Panc1 (cell line): ENCODE data around the gene GNL3L. TPM values are rescaled to one million over a fixed set of nuclear protein-coding genes. Genes with fewer than 3 reads are reported as not detected.

ENCODE experiments used
- ATAC-seq: fragments of 200-7000 bp; cut with Tn5 transposase; 2 replicates; pipeline ENCODE4 v1.9.1; 2020; ENCODE audit warnings: mild to moderate bottlenecking, moderate library complexity
- BruUV-seq: library from RNA; stranded (reverse); fragments of 400-500 nt; replicated peaks from 2 replicates; lab custom pipeline; 2021; lab: Mats Ljungman, UMichigan
- CTCF ChIA-PET: fragments of 300-600 bp; sonication (Branson Sonifier 250); formaldehyde crosslinking; loops from one replicate; lab custom pipeline; 2022; ENCODE audit warnings: antibody characterized with exemption; lab: Charles Lee
- POLR2A ChIA-PET: fragments of 300-600 bp; sonication (Branson Sonifier 250); formaldehyde crosslinking; loops from one replicate; lab custom pipeline; 2022; ENCODE audit warnings: antibody characterized with exemption; lab: Charles Lee
- DNase-seq: peaks from one replicate; pipeline ENCODE4 v3.0.0-alpha.2; 2010; ENCODE audit warnings: low read depth, low spot score
- H3K27ac ChIP-seq: 2 replicates; pipeline ENCODE4 v1.5.1; 2011; ENCODE audit warnings: mild to moderate bottlenecking, low read length, inconsistent platforms
- H3K27me3 ChIP-seq: fragments of 200-500 bp; sonication (Bioruptor generic); 2 replicates; pipeline ENCODE4 v1.6.0; 2014; ENCODE audit warnings: low read length, inconsistent platforms; ENCODE audit not compliant: control insufficient read depth, insufficient read depth
- H3K36me3 ChIP-seq: fragments of 200-500 bp; sonication (Bioruptor generic); 2 replicates; pipeline ENCODE4 v1.5.1; 2014; ENCODE audit warnings: inconsistent platforms, mild to moderate bottlenecking, low read length, moderate library complexity; ENCODE audit not compliant: control insufficient read depth, insufficient read depth
- H3K4me1 ChIP-seq: 2 replicates; pipeline ENCODE4 v1.5.1; 2011; ENCODE audit warnings: inconsistent platforms, mild to moderate bottlenecking, low read length, moderate library complexity; ENCODE audit not compliant: control insufficient read depth, insufficient read depth
- H3K4me3 ChIP-seq, 2 experiments: 2 replicates each; pipeline ENCODE4 v1.5.1; 2011 to 2012; ENCODE audit warnings: low read depth in 2 of 2, low read length in 2 of 2, mild to moderate bottlenecking in 2 of 2, inconsistent platforms in 1 of 2, moderate library complexity in 1 of 2
- H3K9me3 ChIP-seq: fragments of 200-500 bp; sonication (Bioruptor generic); 2 replicates; pipeline ENCODE4 v1.5.1; 2014; ENCODE audit warnings: low read depth, mild to moderate bottlenecking, inconsistent platforms, low read length, moderate library complexity; ENCODE audit not compliant: control insufficient read depth, insufficient read depth
- CTCF ChIP-seq: fragments of 450-650 bp; IDR thresholded peaks from 2 replicates; pipeline ENCODE4 v1.5.1; 2017; ENCODE audit warnings: mild to moderate bottlenecking
- POLR2AphosphoS5 ChIP-seq: IDR thresholded peaks from 2 replicates; pipeline ENCODE4 v1.6.1; 2012; ENCODE audit warnings: mild to moderate bottlenecking, low read depth, low read length, moderate library complexity
- REST ChIP-seq, 2 experiments: IDR thresholded peaks; 2 replicates each; pipeline ENCODE4 v1.6.1; 2011 to 2012; ENCODE audit warnings: low read depth in 2 of 2, control low read depth in 1 of 2, low read length in 1 of 2, mild to moderate bottlenecking in 1 of 2, moderate library complexity in 1 of 2; ENCODE audit not compliant: insufficient read depth in 1 of 2
- SIN3A ChIP-seq: IDR thresholded peaks from 2 replicates; pipeline ENCODE4 v1.6.1; 2012; ENCODE audit warnings: low read depth, mild to moderate bottlenecking, low read length, moderate library complexity, borderline replicate concordance; ENCODE audit not compliant: insufficient read depth
- TCF7L2 ChIP-seq: IDR thresholded peaks from 2 replicates; pipeline ENCODE4 v1.6.1; 2011; ENCODE audit warnings: mild to moderate bottlenecking, low read depth, low read length, inconsistent platforms
- in situ Hi-C: cut with HindIII; loops from 2 replicates; pipeline ENCODE4 v1.10.0; 2016; ENCODE audit warnings: low sequenced_read_pairs, low pct_unique_long_range_greater_than_20kb
- intact Hi-C: fragments of 100-400 bp; cut with micrococcal nuclease; formaldehyde crosslinking; loops from one replicate; pipeline ENCODE4 v1.10.0; 2022; ENCODE audit not compliant: unreplicated experiment
- total RNA-seq: library from RNA; stranded (reverse); gene quantifications from one replicate; pipeline ENCODE4 v1.2.1, GENCODE V29; 2021; ENCODE audit not compliant: unreplicated experiment

GNL3L gene
- total RNA-seq, 1 experiment from 2014 or later, result 62.5 TPM

DNA sequence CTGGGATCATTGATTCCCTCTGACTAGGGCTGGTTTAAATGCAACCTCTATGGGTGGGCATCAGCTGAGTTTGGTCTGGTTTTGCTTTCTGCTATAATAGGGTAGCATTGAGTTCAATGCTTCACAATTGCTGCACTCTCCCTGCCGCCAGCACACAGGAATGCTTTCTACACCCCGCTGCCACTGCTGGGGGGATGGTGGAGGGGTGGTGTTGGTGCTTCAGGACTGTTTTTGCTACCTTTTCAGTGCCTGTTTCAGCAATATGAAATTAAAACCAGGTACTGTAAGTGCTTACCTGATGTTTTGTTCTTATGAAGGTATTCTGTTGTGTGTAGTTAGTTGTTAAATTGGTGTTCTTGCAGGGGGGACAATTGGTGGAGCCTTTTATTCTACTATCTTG is 67.7 kb downstream of the GNL3L start:
- BruUV-seq, result no TSS peak
- ChIA-PET POLR2A (no interaction called here), CTCF (no interaction called here)
- no peaks in the 10 kb centered on the region for H3K36me3 ChIP-seq
- ATAC-seq (no peak), DNase-seq (no peak)
- no peak overlapping the region for H3K4me3 ChIP-seq
- intact Hi-C loops, result no loop called here
- TF ChIP-seq SIN3A, result no peak
- no peak for TF ChIP-seq REST (IDR thresholded peaks at IDR 0.05; ENCODE audit: insufficient read depth in 1 of 2, low read depth in 2 of 2, low read length in 1 of 2)
- TF ChIP-seq TCF7L2, result no peak
- TF ChIP-seq CTCF, result no peak
- TF ChIP-seq POLR2AphosphoS5, result no peak
- H3K4me1 ChIP-seq, result no peaks in the 10 kb centered on the region
- in situ Hi-C loops, result no loop called here
- no peaks in the 10 kb centered on the region for H3K9me3 ChIP-seq
- no peak overlapping the region for H3K27ac ChIP-seq
- H3K27me3 ChIP-seq, result no peaks in the 10 kb centered on the region

DNA sequence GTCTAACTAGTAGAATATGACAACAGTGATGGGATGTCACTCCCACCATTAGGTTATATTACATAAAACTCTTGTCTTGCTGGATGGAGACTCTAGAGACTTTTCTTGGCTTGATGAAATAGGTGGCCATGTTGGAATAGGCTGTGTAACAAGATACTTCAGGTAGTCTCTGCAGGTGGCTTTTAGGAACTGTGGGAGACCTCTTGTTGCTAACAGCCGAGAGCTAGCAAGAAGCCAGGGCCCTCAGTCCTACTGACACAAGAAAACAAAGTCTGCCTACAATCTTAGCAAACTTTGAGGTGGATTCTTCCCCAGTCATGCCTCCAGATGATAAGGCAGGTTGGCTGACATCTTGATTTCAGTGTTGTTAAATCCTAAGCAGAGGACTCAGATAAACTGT is 72.5 kb downstream of the GNL3L start:
- Histone ChIP-seq H3K27me3 (no peaks in the 10 kb centered on the region), H3K36me3 (no peaks in the 10 kb centered on the region), H3K4me3 (no peak overlapping the region), H3K27ac (no peak overlapping the region), H3K9me3 (no peaks in the 10 kb centered on the region), H3K4me1 (no peaks in the 10 kb centered on the region)
- BruUV-seq, result no TSS peak
- TF ChIP-seq SIN3A (no peak), CTCF (no peak)
- no peak for ATAC-seq
- no peak for DNase-seq
- intact Hi-C loops, result no loop called here
- CTCF ChIA-PET, result no interaction called here
- in situ Hi-C loops, result no loop called here
- POLR2A ChIA-PET, result no interaction called here

Other genes starting within 250 kb of the GNL3L start
- gene WNK3, start 172.2 kb upstream of the GNL3L start, total RNA-seq, result not detected
- gene TSR2, start 89.8 kb upstream of the GNL3L start, total RNA-seq, result 37.9 TPM
- gene FGD1, start 34.0 kb upstream of the GNL3L start, total RNA-seq, result 14.1 TPM